ENCODE data around the gene CEP63. TPM values are rescaled to one million over a fixed set of nuclear protein-coding genes. Genes with fewer than 3 reads are reported as not detected.

Gene CEP63
- total RNA-seq, 1 experiment from 2014 or later: 36.1 TPM

GRCh38 chr3:134608023-134608770 is 122.3 kb downstream of the CEP63 start:
- no peaks in the 10 kb centered on the region for H3K4me1 ChIP-seq
- H3K36me3 ChIP-seq: no peaks in the 10 kb centered on the region
- H3K27ac ChIP-seq: no peak overlapping the region
- H3K4me3 ChIP-seq: no peak overlapping the region
- H3K9me3 ChIP-seq (replicated peaks): no peaks in the 10 kb centered on the region
- no peak for DNase-seq
- no peaks in the 10 kb centered on the region; the same call in 1 of the 2 replicates for H3K27me3 ChIP-seq

- Histone ChIP-seq H3K27me3 (no peaks in the 10 kb centered on the region; the same call in 1 of the 2 replicates), H3K27ac (no peak overlapping the region), H3K36me3 (no peaks in the 10 kb centered on the region), H3K4me3 (no peak overlapping the region), H3K9me3 (replicated peaks) (no peaks in the 10 kb centered on the region), H3K4me1 (no peaks in the 10 kb centered on the region)
- DNase-seq: no peak
Measured at GRCh38 chr3:134608771-134609435, 123.0 kb downstream of the CEP63 start.

- Histone ChIP-seq H3K9me3 (replicated peaks) (no peaks in the 10 kb centered on the region), H3K27me3 (no peaks in the 10 kb centered on the region; the same call in 1 of the 2 replicates), H3K27ac (no peak overlapping the region), H3K4me1 (no peaks in the 10 kb centered on the region), H3K4me3 (no peak overlapping the region), H3K36me3 (no peaks in the 10 kb centered on the region)
- DNase-seq: no peak
Measured at GRCh38 chr3:134609821-134610431, 124.1 kb downstream of the CEP63 start.

DNA sequence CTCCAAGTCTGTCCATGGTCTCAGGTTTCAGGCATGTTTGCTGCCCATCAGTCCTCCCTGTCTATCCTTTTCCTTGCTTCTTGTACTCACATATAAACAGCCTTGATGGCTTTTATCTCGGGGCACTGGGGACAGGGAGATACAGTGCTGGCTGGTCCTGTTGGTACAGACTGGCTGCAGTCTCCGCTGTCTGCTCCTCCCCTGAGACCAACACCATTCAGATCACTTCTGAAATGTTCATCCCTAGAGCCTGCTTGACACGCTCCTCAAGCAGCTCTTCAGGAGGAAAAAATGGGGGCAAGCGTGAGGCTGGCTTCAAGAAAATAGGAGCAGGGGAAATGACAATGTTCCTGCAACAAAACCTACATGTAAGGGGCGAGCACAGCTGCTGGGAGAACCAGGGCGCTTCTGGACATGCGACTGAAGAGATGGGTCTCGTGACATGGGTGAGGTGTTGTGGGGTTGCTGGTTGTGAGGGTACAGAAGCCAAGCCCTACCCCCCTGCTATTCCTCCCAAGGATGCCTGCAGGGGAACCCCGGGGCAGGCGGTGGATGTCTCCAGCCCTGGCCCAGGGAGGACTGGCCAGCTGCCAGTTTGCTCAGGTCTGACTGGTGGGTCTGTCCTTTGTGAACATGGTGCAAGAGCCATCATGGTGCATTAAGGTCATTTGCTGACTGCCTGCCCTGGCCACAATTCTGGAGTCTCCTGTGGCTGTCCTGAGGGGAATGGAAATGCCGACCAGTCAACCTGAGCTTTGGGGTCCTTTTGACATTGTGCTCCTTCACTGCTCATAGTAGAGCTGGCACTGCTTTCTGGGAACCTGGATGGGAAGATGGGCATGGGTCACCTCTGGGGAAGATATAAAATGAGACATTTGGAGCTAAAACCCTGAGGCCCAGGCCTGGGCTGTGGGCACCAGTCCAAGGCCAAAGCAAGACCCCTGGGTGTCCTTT is 124.9 kb downstream of the CEP63 start:
- no peak overlapping the region for H3K4me3 ChIP-seq
- no peaks in the 10 kb centered on the region for H3K4me1 ChIP-seq
- DNase-seq: no peak
- no peaks in the 10 kb centered on the region for H3K36me3 ChIP-seq
- H3K27ac ChIP-seq: no peak overlapping the region
- no peaks in the 10 kb centered on the region; the same call in 1 of the 2 replicates for H3K27me3 ChIP-seq
- H3K9me3 ChIP-seq (replicated peaks): no peaks in the 10 kb centered on the region

GRCh38 chr3:134611516-134611915 is 125.7 kb downstream of the CEP63 start:
- Histone ChIP-seq H3K9me3 (replicated peaks) (no peaks in the 10 kb centered on the region), H3K4me1 (no peaks in the 10 kb centered on the region), H3K36me3 (no peaks in the 10 kb centered on the region), H3K4me3 (no peak overlapping the region), H3K27me3 (no peaks in the 10 kb centered on the region; the same call in 1 of the 2 replicates), H3K27ac (no peak overlapping the region)
- DNase-seq: no peak

DNA sequence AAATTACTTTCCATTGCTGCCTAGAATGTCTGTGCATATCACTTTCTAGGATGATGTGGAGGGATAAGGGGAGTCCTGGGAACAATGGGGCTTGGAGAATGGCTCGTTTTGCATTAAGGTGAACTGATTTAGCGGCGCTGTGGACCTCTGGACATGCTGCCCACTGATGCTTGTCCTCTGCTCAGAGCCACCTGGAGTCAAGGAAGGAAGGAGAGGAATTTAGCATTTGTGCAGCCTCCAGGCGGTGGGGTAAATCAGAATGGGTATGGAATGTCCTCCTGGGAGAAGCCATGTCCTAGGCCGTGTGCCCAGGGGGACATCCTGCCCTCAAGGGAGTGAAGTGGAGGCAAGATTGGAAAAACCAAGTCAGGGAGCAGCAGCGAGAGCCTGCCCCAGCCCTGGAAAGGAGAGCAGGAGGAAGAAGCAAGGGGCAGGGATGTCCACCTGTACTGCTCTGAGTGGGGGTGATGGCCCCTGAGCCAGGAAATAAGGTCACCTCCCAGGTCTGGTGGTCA is 127.2 kb downstream of the CEP63 start:
- no peaks in the 10 kb centered on the region for H3K36me3 ChIP-seq
- H3K27me3 ChIP-seq: no peaks in the 10 kb centered on the region; the same call in 1 of the 2 replicates
- H3K4me1 ChIP-seq: no peaks in the 10 kb centered on the region
- DNase-seq: no peak
- H3K4me3 ChIP-seq: no peak overlapping the region
- no peaks in the 10 kb centered on the region for H3K9me3 ChIP-seq (replicated peaks)
- H3K27ac ChIP-seq: no peak overlapping the region

DNA sequence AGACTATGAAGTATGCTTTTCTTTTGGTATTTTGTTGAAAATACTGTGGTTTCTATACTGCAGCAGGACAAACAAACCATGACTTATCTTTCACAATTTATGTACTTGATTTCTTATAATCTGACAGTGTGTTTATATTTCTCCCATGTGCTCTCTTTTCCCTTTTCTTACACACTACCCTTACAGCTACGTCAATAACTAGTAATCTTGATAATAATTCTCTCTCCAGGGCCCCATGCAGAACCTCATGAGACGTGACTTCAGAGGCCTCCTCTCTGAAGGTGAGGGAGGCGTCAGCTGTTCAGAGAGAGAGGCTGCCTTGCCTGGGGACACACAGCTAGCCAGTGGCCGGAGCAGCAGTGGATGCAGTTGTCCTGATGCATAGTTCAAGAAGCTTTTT is 129.1 kb downstream of the CEP63 start:
- no peak overlapping the region for H3K4me3 ChIP-seq
- H3K4me1 ChIP-seq: no peaks in the 10 kb centered on the region
- H3K27me3 ChIP-seq: no peaks in the 10 kb centered on the region; the same call in 1 of the 2 replicates
- no peak for DNase-seq
- H3K36me3 ChIP-seq: no peaks in the 10 kb centered on the region
- H3K9me3 ChIP-seq (replicated peaks): no peaks in the 10 kb centered on the region
- H3K27ac ChIP-seq: no peak overlapping the region

- Histone ChIP-seq H3K4me1 (no peaks in the 10 kb centered on the region), H3K4me3 (no peak overlapping the region), H3K36me3 (no peaks in the 10 kb centered on the region), H3K9me3 (replicated peaks) (no peaks in the 10 kb centered on the region), H3K27me3 (no peaks in the 10 kb centered on the region; the same call in 1 of the 2 replicates), H3K27ac (no peak overlapping the region)
- no peak for DNase-seq
Measured at GRCh38 chr3:134615743-134616142, 129.9 kb downstream of the CEP63 start.

- Histone ChIP-seq H3K36me3 (no peaks in the 10 kb centered on the region), H3K4me3 (no peak overlapping the region), H3K9me3 (replicated peaks) (no peaks in the 10 kb centered on the region), H3K4me1 (no peaks in the 10 kb centered on the region), H3K27me3 (peaks cover 5% of the 10 kb centered on the region; the same call in 1 of the 2 replicates), H3K27ac (no peak overlapping the region)
- no peak for DNase-seq
Measured at GRCh38 chr3:134617608-134618477, 132.0 kb downstream of the CEP63 start.

- Histone ChIP-seq H3K4me1 (no peaks in the 10 kb centered on the region), H3K27me3 (0 out of 2 replicates have a peak, but pooled peaks cover 5% of the 10 kb centered on the region), H3K36me3 (no peaks in the 10 kb centered on the region), H3K27ac (no peak overlapping the region), H3K4me3 (no peak overlapping the region), H3K9me3 (replicated peaks) (no peaks in the 10 kb centered on the region)
- DNase-seq: no peak
Measured at GRCh38 chr3:134618478-134619300, 132.8 kb downstream of the CEP63 start.

- H3K27ac ChIP-seq: no peak overlapping the region
- no peaks in the 10 kb centered on the region for H3K36me3 ChIP-seq
- DNase-seq: no peak
- H3K4me3 ChIP-seq: no peak overlapping the region
- no peaks in the 10 kb centered on the region for H3K9me3 ChIP-seq (replicated peaks)
- H3K27me3 ChIP-seq: 0 out of 2 replicates have a peak, but pooled peaks cover 5% of the 10 kb centered on the region
- no peaks in the 10 kb centered on the region for H3K4me1 ChIP-seq
Measured at GRCh38 chr3:134619301-134619615, 133.4 kb downstream of the CEP63 start.

GRCh38 chr3:134619884-134620445 is 134.1 kb downstream of the CEP63 start:
- no peak overlapping the region for H3K4me3 ChIP-seq
- H3K36me3 ChIP-seq: no peaks in the 10 kb centered on the region
- DNase-seq: no peak
- H3K4me1 ChIP-seq: no peaks in the 10 kb centered on the region
- H3K9me3 ChIP-seq (replicated peaks): no peaks in the 10 kb centered on the region
- no peak overlapping the region for H3K27ac ChIP-seq
- 0 out of 2 replicates have a peak, but pooled peaks cover 5% of the 10 kb centered on the region for H3K27me3 ChIP-seq

All from SJCRH30 (cell line).